HG02678 (cell line): ENCODE results near the gene CCNK.

ENCODE experiments used
- ATAC-seq: cut with Tn5 transposase; IDR thresholded peaks from one replicate; pipeline ENCODE4 v1.9.1; 2021; ENCODE audit warnings: mild to moderate bottlenecking, moderate library complexity; ENCODE audit not compliant: unreplicated experiment

The CCNK gene

DNA sequence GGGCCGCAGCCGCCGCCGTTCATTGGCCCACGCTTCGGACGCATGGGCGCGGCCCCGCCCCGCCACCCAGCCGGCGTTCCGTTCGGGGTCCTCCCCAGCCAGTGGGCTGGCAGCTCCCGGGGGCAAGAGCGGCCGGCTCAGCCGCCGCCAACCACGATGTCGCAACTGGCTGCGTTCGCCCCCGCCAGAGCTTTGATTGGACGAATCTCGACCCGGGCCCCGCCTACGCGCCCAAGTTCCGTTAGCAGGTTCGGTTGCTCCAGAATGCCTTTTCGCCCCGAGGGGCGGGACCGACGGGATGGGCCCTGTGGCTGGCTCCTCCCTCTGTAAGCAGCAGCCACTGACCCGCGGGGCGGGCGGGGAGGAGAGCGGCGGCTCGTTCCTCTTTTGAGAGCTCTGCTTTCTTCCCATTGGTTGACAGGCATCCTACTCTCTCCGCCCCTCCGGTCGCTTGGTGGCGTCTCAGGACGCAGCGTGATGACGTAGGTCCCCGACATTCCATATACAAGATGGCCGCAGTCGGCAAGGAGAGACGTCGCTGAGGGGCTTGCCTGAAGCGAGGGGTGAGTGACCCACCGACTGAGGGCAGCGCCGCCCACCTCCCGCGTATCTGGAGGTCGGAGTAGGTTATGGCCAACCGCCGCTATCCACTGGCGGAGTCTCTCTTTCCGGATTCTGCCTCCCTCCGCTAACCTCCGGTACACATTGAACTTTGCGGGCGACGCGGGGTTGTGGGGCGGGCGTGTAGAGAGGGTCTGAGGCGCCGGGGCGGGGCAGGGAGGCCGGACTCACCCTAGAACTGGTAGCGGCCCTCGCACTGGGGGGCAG is at the start of gene CCNK:
Gene CCNK (plus strand): TSS at position 493 of the 828 bp plus-strand sequence. CDS start 11,269 bp downstream, outside the sequence.
- ATAC-seq, result peak; percentile 83

DNA sequence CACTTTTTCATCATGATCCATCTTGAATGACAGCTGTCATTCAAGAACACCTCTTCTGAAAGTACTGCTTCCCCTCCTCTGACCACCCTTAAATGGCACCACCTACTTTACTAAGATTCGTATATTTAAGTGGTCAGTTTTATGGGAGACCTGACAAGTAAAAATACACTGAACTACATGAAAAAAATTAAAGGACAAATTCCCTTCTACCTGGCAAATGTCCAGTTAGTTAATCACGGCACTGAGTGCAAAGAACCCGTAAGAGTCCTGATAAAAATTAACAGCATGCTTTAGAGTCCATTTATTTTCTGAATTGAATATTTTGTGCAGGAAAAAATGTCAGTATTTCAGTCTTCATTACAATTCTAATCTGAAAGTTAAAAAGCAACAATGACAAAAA is 49.2 kb upstream of the CCNK start:
- ATAC-seq, result no peak

DNA sequence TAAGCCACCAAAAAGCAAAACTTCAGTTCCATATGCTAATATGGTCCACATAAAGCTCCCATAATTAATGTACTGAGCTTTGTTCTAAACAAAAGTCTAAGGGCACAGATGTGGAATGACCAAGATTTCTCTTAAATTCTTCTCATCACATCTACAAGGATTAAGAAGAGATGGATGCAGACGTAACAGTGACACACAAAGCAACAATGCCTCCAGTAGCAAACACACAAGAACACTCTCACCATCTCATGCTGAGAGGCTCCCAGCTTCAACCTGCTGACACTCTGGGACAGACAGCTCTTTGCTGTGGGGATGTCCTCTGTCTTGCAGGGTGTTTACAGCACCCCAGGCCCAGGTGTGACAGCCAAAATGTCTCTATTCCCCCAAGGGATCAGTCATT is 48.7 kb upstream of the CCNK start:
- ATAC-seq, result no peak

DNA sequence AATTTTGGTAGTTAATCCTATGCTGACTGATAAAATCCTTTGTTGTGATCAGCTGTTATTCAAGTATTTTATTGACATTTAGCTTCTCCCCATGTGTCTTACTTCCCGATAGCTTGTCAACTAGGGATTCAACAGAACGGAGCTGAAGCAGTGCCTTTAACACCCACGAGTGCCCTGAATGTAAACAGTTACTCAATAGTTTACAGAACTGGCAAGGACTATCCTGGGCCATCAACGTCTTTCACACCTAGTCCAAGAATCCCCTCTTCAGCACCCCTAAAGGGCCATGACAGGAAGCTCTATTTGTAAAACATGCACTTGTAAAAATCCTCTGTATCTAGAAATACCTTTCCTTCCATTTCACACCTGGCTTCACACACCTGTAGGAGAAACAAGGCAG is 45.9 kb upstream of the CCNK start:
- ATAC-seq, result no peak

DNA sequence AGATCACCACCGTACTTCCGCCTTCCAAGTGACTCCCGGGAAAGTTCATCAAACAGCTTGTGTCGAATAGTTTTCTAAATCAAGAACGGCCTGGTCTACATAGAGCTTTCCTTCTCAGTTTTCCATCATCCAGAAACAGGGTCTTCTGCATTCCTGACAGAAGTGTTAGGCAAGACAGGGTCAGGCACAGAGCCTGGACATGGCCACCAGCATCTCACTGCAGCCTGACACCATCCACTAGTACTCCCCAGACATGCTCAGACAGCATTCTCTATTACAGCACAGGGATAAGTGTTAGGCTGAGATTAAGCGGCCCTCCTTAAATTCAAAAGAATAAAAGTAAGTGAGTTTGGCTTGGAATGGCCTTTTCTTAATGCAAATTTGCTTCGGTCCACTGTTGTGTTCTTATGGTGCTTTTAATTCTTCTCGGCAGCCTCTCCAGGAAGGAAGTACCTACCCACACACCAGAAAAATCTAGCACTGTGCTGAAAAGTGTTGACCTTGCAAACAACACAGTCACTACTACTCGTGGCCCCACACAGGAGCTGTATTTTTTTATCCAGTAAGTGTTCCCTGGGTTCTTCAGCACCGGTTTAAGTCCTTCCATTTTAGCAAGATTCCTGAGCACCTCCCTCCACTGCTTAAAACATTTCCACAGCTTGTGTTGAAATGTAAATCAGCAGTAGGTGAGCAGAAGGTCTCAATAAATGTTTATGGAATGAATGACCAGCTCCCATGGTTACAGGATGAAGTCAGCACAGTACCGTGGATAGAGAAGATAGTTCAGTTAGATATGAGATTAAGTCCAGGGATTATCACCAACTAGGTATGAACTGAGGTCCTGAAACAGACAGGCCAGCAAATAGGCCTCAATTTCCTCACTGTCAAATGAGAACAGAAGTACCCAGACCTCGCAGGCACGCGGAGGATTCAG is 44.7 kb upstream of the CCNK start:
- no peak for ATAC-seq

DNA sequence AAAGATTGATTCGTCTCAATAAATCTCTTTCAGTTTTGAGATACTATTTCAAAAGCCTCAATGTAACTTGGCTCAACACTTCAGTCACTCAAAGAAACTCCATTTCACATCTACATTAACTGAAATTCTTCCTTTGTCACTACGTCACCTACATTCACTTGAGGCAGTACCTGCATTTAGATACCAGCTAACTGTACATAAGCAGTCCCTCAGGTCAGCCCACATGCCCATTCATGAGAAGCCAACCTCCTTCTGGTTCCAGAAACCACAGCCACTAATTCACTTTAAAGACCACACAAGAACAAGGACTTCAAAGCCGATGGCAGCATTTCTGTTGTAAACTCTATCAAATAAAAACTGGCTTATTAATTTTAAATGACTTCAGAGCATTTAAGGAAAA is 43.5 kb upstream of the CCNK start:
- ATAC-seq, result no peak

DNA sequence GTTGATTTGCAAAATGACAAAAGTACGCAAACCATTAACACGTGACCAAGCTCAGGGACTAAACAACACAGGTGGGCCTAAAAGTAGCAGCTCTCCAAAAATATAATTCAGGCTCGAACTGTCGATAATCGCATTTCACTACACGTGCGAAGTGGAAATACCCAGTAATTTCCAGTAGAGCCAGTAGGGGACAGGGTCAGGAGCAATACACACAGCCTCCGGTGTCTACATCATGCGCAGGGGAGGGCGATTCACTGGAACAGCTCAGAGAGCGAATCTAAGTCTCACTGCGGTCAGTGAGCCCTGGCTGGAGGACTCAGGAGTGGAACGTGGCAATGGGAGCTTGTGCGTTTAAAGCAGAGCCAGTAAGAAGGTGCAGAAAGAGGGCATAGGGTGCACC is 40.9 kb upstream of the CCNK start:
- no peak for ATAC-seq

DNA sequence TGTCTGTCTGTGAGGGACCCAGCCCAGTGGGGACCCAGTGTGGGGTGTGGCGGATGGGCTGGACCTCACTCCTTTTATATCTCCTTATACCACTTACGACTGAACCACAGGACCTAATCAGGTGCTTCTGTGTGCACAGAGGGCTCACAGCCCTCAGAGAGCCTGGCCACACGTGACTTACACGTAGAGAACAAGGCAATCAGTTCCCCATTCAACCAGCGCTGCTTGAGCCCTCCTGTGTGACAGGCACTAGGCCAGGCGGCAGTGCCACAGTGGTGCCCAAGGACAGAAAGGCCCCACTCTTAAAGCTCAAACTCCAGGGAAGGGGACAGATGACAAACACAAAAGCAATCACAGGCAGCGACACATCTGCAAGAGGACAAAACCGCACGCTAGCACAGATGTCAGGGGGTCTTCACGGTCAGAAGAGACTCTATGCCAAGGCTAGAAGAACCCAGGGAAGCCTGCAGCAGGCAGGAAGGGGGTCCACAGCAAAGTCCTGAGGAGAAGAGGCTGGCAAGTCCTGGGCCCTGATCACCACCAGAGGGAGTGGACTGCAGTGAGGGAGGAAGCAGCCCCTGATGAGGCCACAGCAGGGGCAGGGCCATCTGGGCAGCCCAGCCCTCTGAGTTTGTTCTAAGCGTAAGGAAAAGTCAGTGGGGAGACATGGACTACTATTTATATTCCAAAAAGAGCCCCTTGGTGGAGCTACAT is 39.9 kb upstream of the CCNK start:
- peak; percentile 39 for ATAC-seq

DNA sequence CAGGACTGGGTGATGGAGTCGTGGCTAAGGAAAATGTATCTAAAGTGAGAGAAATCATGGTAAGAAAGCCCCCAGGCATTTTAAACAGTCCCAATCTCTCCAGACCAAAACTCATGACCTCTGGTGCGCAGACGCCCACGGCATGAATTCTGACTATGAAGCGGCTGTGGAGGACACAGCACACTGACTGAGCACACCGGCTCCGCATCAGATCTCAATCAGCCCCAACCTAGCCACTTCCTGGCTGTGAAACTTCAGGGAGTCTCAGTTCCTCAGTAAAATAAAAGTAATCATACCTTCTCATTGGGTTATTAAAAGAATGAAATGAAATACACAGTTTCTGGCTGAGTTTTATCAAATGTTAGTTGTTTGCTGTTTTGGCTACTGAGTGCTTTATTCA is 39.3 kb upstream of the CCNK start:
- peak; percentile 51 for ATAC-seq

DNA sequence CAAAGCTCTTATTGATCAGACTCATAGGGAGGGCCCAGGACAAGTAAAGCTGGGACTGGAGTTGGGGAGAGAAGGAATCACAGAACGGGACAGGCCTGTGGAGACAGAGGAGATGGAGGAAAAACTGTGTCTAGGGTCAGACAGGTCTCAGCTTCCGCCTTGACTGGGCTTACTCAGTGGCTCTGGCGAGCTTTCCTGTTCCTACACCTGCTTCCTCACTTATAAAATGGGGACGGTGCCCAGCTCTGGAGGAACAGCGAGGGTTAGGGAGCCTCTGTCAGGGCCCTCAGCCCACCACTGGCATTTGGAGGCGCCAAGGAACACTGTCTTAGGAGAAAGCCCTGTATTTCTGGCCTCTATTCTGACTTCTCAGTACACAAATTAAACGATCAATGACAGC is 35.3 kb upstream of the CCNK start:
- no peak for ATAC-seq

DNA sequence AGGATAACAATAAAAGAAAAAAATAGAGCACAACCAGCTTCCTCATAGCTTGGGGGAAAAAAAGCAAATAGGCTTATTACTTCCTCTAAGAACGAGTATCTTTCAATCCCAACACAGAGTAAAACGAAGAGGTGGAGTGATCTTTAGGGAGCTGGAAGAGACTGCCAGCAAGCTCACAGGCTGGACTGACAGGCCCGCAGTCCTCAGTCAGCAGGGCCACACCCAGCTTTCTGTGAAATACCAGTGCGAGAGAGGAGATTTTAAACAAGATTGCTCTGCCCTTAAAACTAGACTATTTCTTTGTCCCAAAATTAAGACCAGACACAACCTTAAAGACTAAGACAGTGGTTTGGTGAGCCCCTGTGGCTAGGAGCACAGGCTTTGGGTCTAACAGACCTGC is 33.5 kb upstream of the CCNK start:
- ATAC-seq, result no peak

DNA sequence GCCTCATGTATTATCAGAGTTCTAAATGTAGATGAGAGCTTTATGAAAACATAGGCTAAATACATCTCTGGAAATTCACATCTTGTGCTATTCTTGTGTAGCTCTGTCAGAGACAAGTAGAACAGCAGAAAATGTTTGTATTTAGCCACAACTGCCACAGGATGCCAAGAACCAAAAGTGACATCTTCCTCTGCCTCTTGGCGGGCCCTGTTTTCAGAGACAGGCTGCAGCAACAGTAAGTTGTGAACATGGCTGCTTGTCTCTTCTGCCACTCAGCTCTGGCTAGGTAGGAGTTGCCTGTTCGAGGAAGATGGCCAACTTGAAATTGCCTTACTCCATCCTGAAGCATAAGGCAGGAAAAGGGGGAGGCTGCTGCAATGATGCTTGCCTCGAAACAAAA is 30.9 kb upstream of the CCNK start:
- ATAC-seq, result no peak

DNA sequence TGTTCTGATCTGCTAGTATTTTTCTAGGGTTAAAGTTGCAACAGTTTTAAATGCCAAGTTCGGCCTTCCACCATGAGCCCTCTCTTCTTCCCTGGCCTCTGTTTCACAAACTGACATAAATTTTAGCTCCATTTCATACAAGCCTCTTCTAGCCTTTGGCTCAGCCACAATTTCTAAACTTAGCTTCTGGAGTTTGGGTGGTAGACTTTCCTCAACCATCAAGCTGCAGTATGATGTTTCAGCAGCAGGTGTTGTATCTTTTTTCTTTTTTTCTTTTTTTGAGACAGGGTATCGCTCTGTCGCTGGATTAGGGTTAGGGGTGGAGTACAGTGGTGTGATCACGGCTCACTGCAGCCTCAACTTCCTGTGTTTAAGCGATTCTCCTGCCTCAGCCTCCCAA is 30.0 kb upstream of the CCNK start:
- ATAC-seq, result no peak

DNA sequence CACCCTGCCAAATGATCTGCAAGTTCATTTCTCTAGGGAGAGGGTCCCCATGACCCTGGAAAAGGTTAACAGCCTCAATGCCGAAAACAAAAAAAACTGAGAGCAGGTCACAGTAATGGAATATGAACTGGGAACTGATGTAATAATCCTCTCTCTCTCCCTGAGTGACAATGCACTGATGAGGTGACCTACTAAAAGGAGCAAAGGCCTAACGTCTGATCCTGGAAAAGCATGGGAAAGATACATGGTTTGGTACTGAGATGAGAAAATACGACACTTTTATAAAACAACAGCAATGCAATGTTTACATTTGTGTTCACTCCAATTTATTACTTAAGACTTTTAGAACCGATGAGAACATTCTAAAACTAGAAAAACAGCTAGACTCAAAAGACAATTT is 28.2 kb upstream of the CCNK start:
- ATAC-seq, result no peak

DNA sequence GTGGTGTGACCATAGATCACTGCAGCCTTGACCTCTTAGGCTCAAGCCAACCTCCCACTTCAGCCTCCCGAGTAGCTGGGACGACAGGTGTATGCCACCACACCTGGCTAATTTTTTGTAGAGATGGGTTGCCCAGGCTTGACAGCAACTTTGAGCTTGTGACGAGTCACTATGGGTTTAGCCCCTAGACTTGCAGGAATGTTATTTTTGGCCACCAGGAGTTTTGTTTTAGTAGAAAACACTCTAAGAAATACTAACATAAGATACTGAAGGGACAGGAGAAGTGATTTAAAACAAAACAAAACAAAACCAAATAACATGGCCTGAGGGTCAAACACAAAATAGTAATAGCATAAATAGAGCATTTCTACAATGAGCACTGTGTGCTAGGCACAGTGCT is 27.0 kb upstream of the CCNK start:
- ATAC-seq, result no peak

DNA sequence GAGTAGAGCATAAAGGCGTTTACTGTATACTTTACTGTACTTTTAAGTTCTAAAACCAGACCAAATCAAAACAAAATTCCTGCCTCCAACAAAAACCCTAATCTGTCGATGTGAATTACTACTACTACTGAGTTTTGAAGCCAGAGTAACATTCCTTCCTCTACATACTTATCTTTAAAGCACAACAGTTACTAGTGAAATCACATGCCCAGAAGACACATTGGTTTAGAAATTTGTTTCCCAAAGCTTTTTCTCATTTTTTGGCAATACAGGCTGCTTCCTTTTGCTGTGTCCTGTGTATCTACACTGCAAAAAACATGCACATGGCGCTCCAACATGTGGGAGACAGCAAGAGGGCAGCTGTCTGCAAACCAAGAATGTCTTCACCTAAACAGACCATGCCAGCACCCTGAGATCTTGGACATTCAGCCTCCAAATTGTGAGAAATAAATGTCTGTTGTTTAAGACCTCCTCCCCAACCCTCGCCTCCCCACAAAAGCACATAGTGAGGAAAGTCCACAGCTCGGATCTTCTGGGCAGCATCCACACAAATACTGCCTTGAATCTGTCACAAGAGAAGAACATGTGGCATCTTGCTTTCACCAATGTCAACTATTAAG is 21.6 kb upstream of the CCNK start:
- ATAC-seq, result no peak

DNA sequence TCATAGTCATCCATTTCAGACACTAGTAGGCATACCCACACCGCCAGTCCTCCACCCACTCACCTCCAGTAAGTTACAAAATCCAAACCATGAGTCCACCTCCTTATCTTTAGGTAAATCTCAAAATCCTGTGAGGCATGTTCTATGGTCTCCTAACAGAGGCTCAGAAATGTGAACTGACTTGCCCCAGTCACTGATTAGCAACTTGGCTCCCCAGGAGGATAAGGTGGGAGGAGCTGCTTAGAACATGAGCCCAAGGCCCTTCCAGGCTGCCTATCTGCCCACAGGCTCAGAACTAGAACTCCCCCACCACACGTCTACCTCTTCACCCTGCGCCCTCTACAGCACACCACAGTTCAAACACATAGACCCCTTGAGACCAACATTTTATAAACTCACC is 20.4 kb upstream of the CCNK start:
- ATAC-seq, result no peak

DNA sequence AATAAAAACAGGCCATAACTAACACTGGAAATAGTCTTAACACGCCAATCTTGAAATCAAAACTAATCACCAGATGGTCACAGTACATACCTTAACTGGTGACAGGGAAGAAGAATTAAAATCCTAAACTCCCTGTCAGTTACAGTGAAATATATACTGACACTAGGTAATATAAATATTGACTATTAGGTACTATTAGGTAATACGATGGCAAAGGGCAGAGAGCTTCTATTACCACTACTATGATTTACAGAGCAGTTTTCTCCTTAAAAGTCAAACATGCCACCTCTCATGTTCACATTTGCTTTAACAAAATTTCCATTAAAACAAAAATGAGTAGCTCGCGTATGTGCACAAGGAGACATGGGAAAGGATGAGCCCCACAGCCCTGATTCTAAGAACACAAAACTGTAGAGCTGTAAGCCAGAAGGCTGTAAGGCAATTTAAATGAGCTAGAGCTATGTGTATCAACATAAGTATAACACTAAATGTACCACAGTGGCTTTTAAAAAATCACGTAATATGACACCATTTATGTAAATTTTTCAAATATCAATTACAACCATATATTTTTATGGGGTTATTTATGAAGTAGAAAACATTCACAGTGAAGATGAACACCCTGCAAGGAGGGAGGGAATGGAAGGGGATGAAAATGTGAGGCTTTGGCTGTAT is 19.7 kb upstream of the CCNK start:
- no peak for ATAC-seq

DNA sequence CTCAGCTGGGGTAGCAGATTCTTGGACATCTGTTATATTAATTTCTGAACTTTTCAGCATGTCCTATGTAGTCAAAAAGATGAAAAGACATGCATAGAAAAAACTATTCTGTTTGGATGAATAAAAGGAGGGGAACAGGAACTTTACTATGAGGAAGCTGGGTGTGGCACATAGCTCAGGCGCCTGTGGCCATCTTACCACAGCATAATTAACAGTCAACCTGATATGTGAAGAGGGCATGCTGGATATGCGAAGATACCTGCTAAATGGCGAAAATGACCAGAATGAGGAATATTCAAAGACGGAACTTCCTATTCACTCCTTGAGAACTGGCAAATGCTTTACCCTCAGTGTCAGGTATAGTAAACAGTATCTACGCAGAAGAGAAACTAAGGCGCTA is 19.0 kb upstream of the CCNK start:
- no peak for ATAC-seq

DNA sequence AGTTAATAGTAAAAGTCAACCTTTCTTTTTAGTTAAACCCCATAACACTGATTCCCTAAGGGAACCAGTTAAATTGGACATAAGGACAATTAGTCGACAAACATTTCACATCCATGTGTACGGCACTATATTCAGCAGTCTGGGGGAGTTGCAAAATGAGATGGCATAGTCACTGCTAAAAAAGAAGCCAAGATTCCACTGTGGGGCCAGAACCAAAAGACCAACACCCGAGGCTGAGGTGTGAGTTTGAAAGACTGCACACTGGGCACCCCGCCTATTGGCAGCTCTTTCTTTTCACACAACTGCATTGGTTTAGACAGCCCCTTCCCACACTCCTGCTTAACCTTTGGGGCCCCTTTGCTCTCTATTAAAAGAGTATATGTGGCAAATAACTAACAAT is 17.2 kb upstream of the CCNK start:
- no peak for ATAC-seq
